GM19438 (cell line): Measurements from ENCODE around the gene KLHL11.
A peak's percentile ranks its signal among the peaks of the same experiment; 100 is the strongest.
"Not testable (repeated sequence)": the region's sequence is repeated elsewhere in the genome, so short reads cannot be mapped to it uniquely, and the experiment has no call there.

Experiments
- ATAC-seq: cut with Tn5 transposase; IDR thresholded peaks from one replicate; pipeline ENCODE4 v1.9.1; 2021; ENCODE audit warnings: low read depth; ENCODE audit not compliant: unreplicated experiment

The KLHL11 gene

DNA sequence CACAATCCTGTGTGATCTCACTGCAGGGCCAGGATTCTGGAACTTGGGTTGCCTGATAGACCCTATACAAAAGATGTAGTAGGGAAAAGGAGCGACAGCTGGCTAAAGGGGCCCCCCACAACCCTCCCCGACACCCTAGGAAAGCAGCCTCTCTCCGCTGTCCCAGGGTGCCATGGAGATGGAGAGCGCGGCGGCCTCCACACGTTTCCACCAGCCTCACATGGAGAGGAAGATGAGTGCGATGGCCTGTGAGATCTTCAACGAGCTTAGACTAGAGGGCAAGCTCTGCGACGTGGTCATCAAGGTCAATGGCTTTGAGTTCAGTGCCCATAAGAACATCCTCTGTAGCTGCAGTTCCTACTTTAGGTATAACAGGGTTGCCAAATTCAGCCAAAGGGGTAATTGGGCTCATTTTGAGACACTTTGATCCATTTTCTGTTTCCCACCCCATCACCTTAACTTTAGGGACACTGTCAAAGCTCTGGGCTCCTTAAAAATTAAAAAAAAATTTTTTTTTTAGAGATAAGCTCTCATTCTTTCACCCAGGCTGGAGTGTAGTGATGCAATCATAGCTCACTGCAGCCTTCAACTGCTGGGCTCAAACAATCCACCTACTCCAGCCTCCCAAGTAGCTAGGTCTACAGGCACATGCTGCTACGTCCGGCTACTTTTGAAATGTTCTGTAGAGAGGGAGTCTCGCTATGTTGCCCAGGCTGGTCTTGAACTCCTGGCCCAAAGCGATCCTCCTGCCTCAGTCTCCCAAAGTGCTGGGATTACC lies 27.3 kb downstream of the KLHL11 start, which contains the start of gene KLHL10:
TSS of gene KLHL10 (plus strand) at position 65 of the 778 bp plus-strand sequence. CDS start at position 173, 108 bp downstream.
- no peak for ATAC-seq

DNA sequence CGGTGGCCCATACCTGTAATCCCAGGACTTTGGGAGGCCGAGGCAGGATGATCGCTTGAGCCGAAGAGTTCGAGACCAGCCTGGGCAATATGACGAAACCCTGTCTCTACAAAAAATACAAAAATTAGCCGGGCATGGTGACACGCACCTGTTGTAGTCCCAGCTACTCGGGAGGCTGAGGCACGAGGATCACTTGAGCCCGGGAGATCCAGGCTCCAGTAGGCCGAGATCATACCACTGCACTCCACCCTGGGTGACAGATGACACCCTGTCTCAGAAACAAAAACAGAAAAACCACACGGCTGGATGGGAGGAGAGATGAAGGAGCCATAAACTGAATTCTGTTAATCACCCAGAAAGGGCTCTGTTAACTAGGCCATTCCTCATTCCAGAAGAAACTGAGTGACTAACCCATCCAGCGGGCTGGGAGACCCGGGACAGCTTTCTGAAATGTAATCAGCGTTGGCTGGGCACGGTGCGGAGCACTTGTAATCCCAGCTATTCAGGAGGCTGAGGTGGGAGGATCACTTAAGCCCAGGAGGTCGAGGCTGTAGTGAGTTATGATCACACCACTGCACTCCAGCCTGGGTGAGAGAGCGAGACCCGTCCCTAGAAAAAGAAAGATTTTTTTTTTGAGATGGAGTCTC lies 28.6 kb downstream of the KLHL11 start:
- no peak for ATAC-seq

DNA sequence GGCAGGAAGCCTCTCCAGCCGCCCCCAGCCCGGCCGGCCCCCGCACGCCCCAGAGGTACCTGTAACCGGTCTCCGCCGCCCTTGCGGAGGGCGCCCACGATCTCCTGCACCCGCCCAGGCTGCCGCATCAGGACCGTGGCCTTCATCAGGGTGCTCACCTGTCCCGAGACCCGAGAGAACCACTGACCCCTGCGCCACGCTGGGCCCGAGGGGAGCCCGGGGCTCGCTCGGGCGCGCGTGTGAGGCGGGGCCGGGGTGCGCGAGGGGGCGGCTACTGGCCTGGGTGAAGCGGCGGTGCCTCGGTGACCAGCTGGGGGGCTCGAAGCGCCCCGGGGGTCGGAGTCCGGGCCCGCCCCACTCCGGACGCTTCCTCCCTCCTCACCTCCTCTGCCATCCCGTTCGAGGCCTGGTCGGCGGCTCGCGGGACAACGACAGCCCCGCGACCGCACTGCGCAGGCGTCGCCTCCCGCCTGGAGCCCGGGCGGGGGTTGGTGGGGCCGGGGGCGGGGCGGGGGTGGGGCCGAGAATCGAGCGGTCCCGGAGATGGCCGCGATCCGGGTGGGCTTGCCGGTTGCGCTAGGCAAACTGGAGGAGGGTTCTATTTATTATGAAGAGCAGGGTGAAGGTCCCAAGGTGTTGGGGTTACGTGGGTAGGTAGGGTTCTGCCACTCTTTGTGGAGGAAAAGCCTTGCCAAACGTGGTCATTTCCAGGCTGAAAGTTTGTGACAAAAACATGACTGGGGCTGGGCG lies 29.2 kb downstream of the KLHL11 start, which contains the start of gene NT5C3B:
TSS of gene NT5C3B (minus strand) at position 433 of the 750 bp plus-strand sequence. CDS start at position 394, 39 bp downstream.
- peak; percentile 68 for ATAC-seq

DNA sequence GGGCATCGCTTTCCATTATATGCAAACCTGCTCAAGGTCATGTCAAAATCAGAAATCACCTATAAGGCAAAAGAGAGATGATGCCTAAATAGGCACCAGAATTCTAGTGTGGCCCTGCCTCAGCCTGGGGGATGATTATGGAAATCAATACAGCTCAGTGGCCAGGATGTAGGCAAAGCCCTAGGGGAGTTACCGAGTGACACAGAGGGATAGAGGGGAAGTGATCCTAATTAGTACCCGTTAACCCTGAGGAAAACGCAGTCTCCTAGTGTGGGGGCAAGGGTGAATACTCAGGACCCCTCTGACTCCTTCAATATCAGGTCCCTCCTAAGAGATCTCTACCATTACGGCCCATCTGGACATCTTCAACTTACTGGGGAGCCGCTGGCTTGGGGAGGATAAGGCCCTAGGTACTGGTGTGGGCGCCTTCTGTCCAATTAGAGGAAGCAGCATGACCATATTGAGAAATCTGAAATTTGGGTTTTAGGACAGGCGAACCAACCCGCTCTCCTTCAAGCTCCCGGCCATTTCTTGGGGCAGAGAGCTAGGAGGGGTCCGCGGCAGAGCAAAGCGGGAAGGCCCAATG lies 29.9 kb downstream of the KLHL11 start:
- peak; percentile 28 for ATAC-seq

DNA sequence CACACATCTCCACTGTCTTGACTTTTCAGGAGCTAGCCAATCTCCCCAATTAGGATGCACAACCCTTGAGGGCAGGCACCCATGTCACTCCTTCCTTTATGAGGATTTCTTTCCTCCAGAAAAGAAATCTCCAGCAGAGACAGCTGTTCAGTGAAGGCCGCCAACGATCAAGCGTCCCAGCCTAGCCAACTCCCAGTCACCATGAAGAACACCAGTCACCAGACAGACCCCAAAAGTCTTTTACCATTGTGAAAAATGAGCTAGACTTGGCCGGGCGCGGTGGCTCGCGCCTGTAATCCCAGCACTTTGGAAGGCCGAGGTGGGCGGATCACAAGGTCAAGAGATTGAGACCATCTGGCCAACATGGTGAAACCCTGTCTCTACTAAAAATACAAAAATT lies 35.3 kb downstream of the KLHL11 start:
- not testable (repeated sequence) for ATAC-seq

DNA sequence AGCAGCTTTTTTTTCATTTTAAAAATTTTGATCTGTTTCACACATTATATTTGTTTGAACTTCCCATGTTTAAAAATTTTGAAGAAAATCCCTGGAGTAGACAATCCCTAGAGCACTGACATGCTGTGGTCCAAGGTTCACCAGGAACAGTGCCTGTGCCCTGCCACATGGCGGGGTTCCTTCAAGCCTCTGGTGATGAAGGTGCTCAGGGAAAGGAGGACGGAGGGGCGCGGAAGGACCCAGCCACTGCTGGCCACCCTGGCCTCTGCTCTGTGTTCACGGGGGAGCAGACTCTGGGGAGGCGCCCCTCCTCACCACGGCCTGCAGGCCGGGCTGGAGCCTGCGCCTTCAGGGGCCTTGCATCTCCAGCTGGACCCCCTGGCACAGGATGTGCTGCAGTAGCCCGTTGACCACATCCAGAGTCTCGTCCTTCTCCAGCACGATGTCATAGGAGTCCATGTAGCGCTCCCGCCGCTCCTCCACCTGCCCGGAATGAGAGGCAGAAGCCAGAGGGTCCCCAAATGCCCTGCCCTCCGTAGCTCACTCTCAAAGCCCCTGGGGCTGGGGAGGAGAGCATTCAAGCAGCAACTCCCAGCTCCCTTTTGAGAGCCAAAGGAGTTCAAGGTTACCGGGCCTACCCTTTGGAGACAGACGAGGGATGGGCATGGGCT lies 39.9 kb downstream of the KLHL11 start:
- no peak for ATAC-seq

DNA sequence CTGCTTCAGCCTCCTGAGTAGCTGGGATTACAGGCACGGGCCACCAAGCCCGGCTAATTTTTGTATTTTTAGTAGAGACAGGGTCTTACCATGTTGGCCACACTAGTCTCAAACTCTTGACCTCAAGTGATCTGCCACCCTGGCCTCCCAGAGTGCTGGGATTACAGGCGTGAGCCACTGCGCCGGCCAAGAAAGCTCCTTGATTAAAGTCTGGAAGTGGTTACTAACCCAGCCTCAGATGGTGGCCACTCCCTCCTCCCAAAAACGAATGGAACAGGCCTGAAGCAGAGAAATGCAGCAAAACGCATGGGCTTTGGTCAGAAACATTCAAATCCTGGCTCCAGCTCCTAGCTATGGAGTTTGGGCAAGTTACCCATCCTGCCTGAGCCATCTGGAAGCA lies 41.1 kb downstream of the KLHL11 start:
- ATAC-seq: no peak

DNA sequence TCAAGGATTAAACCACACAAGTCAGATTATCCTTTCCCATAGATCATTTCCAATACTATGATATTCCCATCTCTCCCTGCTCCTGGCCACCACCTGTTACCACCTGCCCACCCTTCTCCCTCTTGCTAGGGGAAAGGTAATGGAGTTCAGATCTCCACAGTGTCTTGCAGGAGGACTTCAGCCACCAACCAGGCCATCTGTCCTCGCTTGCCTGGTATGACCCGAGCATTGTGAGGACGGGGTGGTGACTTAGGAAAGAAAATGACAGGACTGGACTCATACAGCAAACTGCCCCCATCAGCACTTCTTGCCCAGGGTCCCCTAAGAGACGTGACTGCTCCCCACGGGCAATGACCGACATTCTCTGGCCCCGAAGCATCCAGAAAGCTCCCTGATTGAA lies 41.6 kb downstream of the KLHL11 start:
- no peak for ATAC-seq

DNA sequence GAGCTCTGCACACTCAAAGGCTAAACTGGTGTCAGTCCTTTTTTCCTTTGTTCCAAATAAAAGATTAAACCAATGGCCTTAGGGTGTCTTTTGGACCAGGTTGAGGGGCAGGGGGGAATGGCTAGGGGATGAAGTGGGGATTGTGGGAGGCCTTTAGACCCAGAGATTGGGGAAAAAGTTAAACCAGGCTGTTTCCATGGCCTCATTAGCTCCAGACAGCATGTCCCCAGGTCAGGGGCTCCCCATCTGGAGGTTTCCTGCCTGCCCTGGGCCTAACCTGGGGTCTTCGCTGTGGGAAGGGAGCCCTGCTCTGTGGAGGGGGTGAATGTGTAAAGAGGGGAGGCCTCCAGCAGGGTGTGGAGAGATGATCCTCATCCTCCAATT lies 42.1 kb downstream of the KLHL11 start:
- ATAC-seq: no peak

DNA sequence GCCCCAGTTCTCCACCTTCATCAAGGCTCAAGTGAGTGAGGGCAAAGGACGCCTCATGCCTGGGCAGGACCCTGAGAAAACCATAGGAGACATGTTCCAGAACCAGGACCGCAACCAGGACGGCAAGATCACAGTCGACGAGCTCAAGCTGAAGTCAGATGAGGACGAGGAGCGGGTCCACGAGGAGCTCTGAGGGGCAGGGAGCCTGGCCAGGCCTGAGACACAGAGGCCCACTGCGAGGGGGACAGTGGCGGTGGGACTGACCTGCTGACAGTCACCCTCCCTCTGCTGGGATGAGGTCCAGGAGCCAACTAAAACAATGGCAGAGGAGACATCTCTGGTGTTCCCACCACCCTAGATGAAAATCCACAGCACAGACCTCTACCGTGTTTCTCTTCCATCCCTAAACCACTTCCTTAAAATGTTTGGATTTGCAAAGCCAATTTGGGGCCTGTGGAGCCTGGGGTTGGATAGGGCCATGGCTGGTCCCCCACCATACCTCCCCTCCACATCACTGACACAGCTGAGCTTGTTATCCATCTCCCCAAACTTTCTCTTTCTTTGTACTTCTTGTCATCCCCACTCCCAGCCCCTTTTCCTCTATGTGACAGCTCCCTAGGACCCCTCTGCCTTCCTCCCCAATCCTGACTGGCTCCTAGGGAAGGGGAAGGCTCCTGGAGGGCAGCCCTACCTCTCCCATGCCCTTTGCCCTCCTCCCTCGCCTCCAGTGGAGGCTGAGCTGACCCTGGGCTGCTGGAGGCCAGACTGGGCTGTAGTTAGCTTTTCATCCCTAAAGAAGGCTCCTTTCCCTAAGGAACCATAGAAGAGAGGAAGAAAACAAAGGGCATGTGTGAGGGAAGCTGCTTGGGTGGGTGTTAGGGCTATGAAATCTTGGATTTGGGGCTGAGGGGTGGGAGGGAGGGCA lies 42.7 kb downstream of the KLHL11 start:
- ATAC-seq: no peak

DNA sequence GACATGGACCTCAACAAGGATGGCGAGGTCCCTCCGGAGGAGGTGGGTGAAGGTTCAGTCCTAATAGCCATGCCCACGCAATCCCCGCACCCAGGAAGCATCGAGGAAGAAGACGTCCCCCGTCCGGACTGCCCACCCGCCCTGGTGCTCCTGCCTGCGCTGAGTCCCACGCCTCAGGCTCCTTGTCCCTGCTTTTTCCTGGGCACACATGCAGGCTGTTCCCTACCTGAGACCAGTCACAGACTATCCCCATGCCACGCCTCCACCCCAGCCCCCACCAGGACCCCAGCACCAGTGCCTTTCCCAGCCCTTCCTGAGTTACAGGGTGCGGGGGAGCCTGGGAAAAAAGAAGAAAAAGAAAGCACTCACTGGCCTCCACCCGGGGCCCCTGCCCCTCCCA lies 43.4 kb downstream of the KLHL11 start:
- no peak for ATAC-seq

DNA sequence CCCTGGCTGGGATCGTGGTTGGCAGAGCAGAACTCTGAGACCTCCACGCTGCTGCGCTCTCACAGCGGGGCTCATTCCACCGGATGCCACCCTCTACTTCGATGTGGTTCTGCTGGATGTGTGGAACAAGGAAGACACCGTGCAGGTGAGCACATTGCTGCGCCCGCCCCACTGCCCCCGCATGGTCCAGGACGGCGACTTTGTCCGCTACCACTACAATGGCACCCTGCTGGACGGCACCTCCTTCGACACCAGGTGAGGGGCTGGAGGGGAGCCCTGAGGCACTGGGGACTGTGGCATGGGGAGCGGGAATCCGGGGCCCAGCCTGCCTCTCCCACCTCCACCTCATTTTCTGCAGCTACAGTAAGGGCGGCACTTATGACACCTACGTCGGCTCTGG lies 47.2 kb downstream of the KLHL11 start:
- ATAC-seq: no peak

DNA sequence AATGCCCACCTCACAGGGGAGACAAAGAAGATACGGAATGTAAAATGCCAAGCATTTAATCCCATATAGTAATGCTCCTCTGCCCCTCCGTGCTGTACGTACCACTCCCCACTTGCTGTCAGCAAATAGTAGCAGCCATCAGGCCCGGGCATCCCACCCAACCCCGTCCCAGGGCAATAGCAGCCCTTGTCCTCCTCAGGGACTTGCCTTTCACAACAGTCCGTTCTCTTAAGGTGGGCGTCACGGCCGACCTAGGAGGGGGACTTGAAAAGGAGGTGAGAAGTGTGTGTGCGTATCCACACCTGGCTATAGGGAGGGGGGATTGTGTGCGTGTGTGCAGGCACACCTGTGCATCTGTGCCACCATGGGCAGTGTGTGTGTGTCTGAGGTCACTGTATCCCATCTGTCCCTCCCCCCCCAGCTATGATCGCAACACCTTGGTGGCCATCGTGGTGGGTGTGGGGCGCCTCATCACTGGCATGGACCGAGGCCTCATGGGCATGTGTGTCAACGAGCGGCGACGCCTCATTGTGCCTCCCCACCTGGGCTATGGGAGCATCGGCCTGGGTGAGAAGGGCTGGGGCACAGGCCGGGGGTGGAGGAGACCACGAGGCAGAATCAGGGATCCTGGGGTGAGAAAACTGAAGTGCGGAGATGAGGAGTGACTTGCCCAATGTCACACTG lies 48.4 kb downstream of the KLHL11 start:
- no peak for ATAC-seq

DNA sequence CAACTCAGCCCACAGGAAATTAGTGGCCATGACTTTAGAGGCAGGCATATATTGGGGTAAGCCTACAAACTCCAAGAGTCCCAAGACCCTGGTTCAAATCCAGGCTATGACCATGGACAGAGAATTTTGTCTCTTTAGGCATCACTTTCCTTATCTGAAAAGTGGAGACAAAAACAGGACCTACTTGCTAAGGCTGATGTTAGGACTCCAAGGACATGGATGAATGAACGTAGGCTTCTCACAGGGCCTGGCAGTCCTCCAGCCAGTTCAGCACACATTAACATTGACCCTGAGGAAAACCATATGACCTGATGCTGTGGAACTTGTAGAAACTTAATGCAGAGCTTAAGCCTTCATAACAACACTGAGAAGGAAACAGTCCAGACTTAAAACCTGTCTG lies 51.0 kb downstream of the KLHL11 start:
- ATAC-seq: no peak

DNA sequence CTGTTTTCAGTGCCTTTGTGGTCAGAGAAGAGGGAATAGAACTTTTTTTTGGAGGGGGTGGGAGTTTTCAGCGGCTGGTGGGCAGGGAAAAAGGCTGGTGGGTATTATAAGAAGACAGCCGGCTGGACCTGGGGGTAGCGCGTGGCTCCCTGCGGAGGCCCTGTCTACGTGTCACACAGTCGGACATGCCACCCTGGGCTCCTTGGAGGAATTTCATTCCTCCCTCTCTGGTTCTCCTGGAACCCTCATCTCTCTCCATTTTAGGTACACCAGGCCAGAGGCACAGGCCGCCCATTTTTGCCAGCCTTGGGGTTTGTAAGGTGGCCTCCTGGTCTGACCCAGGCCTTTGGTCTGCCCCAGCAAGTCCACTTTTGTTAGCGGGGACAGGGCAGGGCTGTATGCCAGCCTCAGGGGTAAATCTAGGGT lies 51.5 kb downstream of the KLHL11 start:
- no peak for ATAC-seq

DNA sequence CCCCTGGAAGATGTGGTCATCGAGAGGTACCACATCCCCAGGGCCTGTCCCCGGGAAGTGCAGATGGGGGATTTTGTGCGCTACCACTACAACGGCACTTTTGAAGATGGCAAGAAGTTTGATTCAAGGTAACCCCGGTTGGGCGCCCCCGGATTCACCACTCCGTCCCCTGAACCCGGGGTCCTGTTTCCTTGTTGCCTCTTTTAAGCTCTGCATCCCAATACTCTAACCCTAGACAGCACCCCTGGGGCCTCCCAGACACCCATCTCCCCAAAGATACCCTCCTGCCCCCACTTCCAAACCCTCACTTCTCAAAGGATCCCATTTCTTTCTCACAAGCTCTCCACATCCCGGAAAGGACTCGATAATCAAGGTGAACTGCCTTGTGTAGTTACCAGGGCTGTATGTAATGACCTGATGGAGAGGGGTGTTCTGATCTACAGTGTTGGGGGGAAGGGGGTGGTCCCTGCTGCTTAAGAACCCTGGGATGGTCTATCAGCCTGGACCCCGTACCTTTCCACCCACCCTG lies 52.0 kb downstream of the KLHL11 start:
- no peak for ATAC-seq

DNA sequence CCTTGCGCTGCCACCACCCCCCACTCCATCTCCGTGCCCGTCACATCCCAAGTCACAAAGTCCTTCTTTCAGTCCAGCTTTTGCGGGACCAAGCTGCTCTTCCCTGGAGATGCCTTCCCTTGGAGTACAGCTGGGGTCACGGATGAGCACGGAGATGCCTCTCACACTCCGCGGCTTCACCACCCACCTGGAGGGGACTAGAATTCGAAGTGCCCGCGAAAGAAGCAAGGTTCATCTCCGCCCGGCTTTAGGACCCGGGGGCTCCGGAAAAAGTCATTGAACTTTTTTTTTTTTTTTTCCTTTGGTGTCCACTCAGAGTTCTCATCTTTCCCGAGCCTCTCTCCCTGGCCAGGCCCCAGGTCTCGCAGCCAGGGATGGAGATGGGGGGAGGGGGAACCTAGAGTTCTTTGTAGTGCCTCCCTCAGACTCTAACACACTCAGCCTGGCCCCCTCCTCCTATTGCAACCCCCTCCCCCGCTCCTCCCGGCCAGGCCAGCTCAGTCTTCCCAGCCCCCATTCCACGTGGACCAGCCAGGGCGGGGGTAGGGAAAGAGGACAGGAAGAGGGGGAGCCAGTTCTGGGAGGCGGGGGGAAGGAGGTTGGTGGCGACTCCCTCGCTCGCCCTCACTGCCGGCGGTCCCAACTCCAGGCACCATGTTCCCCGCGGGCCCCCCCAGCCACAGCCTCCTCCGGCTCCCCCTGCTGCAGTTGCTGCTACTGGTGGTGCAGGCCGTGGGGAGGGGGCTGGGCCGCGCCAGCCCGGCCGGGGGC lies 52.7 kb downstream of the KLHL11 start, which contains the start of gene FKBP10:
TSS of gene FKBP10 (plus strand) at position 624 of the 771 bp plus-strand sequence. CDS start at position 655, 31 bp downstream.
- ATAC-seq: no peak
